ENCODE measurements around the gene LRRC27.

LRRC27 gene

DNA sequence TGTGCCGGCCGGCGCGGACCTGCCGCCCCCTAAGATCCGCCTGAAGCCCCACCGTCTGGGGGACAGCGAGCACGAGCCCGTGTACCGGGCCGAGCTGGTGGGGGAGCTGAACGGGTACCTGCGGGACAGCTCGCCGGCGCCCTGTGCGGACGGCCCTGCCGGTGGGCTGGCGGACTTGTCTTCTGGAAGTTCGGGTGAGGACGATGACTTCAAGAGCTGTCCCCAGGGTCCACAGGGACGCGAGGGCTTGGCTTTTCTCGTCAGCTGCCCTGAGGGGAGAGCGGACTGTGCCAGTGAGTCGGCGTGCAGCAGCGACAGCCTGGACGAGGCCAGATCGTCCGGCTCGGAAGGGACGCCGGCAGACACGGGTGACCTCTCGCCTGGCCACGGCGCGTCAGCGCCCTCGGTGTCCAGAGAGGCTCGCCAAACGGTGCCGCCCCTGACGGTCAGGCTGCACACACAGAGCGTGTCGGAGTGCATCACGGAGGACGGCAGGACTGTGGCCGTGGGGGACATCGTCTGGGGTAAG is 73.5 kb downstream of the LRRC27 start:
- ChIA-PET CTCF (interaction anchor here (0.8 to 1.2 kb wide), 2 partner anchors 48 to 506 kb away, joined by 3 read pairs; no protein-coding TSS in a partner anchor), POLR2A (no interaction called here)
- DNase-seq (ENCODE audit: extremely low spot score), result no peak
- TF ChIP-seq, protein P1, sequence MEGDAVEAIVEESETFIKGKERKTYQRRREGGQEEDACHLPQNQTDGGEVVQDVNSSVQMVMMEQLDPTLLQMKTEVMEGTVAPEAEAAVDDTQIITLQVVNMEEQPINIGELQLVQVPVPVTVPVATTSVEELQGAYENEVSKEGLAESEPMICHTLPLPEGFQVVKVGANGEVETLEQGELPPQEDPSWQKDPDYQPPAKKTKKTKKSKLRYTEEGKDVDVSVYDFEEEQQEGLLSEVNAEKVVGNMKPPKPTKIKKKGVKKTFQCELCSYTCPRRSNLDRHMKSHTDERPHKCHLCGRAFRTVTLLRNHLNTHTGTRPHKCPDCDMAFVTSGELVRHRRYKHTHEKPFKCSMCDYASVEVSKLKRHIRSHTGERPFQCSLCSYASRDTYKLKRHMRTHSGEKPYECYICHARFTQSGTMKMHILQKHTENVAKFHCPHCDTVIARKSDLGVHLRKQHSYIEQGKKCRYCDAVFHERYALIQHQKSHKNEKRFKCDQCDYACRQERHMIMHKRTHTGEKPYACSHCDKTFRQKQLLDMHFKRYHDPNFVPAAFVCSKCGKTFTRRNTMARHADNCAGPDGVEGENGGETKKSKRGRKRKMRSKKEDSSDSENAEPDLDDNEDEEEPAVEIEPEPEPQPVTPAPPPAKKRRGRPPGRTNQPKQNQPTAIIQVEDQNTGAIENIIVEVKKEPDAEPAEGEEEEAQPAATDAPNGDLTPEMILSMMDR (IDR thresholded peaks at IDR 0.05; ENCODE audit: control extremely low read depth, extremely low read depth, low read depth, missing control alignments), result no peak

DNA sequence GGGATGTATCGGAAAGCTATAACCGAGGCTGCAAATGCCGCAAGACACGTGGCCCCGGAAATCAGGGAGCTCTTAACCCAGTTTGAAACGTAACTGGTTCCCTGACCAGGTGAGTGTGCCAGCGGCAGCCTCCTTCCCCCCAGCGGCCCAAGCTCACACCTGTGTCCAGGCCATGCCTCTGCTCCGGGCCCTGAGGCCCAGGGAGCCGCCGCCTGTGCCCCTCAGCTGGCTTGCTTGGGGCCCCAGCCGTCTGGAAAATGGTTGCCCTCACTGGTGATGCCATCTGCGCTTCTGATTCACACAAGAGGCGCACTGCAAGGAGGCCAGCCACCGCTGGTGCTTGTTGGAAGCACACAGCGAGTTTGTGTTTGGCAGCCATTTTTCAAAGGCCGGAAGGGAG is 74.2 kb downstream of the LRRC27 start:
- CTCF ChIA-PET, result interaction anchor here (0.8 to 1.2 kb wide), 3 partner anchors 47 to 507 kb away, joined by 3 read pairs; no protein-coding TSS in a partner anchor
- no peak for DNase-seq (ENCODE audit: extremely low spot score)
- TF ChIP-seq, protein P1 (IDR thresholded peaks at IDR 0.05; ENCODE audit: control extremely low read depth, extremely low read depth, low read depth, missing control alignments), result no peak
- POLR2A ChIA-PET, result no interaction called here

DNA sequence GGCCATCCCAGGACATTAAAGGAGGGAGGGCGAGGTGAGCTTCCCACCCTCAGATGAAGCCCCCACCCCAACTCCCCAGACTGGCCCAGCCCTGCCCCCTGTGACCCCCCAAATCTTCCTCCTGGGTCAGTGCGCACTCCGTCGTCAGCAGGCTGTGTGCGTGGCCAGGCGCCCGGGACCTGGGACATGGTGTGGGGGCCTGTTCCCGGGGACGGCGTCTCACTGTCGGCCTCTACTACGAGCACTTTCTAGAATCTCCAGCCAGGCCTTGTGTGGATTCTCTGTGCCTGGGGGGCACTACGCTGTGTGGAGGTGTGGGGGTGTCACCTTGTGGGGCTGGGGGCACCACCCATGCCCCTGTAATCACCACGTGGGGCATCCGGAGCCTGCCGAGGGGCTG is 74.8 kb downstream of the LRRC27 start:
- POLR2A ChIA-PET, result no interaction called here

DNA sequence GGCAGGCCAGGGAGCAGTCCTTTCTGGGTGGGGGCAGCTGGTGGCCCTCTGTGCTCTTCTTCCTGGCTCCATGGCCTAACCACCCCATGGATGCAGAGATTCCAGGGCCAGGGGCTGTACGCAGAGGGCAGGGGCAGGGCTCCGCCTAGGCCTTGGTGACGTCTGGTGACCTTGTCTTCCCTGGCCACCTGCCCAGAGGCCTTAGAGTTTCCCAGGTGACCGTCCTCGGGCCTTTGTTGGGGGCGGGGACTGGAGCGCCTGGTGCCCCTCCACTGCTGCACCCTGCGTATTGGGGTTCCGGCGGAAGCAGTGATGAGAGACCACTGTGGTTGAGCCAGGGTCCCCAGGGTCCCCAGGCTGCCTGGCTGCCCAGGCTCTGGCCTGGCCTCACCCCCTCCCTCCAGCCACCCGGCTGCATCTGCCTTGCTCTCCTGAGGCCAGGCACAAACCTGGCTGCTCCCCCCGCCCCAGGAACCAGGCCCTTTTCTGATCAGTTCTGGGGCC is 75.3 kb downstream of the LRRC27 start:
- TF ChIP-seq, protein P1 (IDR thresholded peaks at IDR 0.05; ENCODE audit: control extremely low read depth, extremely low read depth, low read depth, missing control alignments), result no peak
- ChIA-PET CTCF (no interaction called here), POLR2A (no interaction called here)
- DNase-seq (ENCODE audit: extremely low spot score), result no peak

More for the DNA sequence above, 74.8 kb downstream of the LRRC27 start:
- TF ChIP-seq, protein P1 (IDR thresholded peaks at IDR 0.05; ENCODE audit: control extremely low read depth, extremely low read depth, low read depth, missing control alignments), result no peak
- no peak for DNase-seq (ENCODE audit: extremely low spot score)
- CTCF ChIA-PET, result interaction anchor here (0.9 kb wide), 1 partner anchor 57 kb away, joined by 3 read pairs; no protein-coding TSS in a partner anchor

DNA sequence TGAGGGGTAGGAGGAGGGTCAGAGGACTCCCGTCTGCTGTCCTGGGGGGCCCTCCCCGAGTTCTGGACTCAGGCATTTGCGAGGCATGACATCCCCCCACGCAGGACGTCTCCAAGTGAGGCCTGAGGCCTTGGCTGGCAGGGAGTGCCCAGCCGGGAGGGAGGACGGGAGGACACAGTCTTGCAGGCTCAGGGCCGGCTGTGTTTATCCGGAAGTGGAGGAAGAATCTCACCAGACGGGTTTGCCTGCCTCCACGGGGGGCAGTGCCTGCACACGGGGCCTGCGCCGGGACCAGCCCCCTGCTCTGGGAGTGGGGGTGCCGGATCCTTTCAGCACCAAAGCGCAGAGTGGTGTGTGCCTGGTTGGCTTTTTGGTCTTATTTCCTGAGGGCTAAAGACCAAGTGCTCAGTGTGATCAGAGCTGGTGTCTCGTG is 75.9 kb downstream of the LRRC27 start:
- CTCF ChIA-PET, result no interaction called here
- POLR2A ChIA-PET, result no interaction called here

DNA sequence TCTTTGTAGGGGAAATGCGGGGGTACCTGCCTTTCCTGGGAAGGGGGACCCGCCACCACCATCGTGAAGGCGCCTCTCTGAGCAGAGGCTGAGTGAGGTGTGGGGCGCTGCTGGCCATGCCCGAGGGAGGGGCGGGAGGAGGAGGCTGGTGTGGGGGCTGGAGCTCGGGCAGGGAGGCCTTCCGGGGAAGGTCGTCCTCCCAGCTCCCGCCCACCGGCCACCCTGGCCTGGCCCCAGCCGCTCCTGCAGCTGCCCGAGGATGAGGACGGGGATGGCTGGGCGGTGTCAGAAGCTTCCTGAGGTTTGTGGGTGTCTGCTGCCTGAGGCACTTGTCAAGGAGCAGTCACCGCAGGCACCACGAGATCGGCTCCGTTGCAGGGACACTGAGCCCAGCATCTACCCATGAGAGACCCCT is 76.4 kb downstream of the LRRC27 start:
- CTCF ChIA-PET, result no interaction called here

More for the DNA sequence above, 75.9 kb downstream of the LRRC27 start:
- TF ChIP-seq, protein P1 (IDR thresholded peaks at IDR 0.05; ENCODE audit: control extremely low read depth, extremely low read depth, low read depth, missing control alignments), result no peak
- no peak for DNase-seq (ENCODE audit: extremely low spot score)

More for the DNA sequence above, 76.4 kb downstream of the LRRC27 start:
- TF ChIP-seq, protein P1 (IDR thresholded peaks at IDR 0.05; ENCODE audit: control extremely low read depth, extremely low read depth, low read depth, missing control alignments), result no peak
- no peak for DNase-seq (ENCODE audit: extremely low spot score)
- POLR2A ChIA-PET, result no interaction called here

Data from GM10248 (cell line).